Ishikawa (cell line): Measurements from ENCODE around the gene ERVFRD-1.

ENCODE experiments used
- CEBPB ChIP-seq: IDR thresholded peaks from 2 replicates; pipeline ENCODE4 v1.6.1; 2012
- CREB1 ChIP-seq: IDR thresholded peaks from 2 replicates; pipeline ENCODE4 v1.6.1; 2012; ENCODE audit warnings: low read depth
- EGR1 ChIP-seq: IDR thresholded peaks from 2 replicates; pipeline ENCODE4 v1.6.1; 2012
- EP300 ChIP-seq: IDR thresholded peaks from 2 replicates; pipeline ENCODE4 v1.6.1; 2012; ENCODE audit warnings: borderline replicate concordance
- FOXM1 ChIP-seq: IDR thresholded peaks from 2 replicates; pipeline ENCODE4 v1.6.1; 2012; ENCODE audit warnings: low read depth, borderline replicate concordance
- NFIC ChIP-seq: IDR thresholded peaks from 2 replicates; pipeline ENCODE4 v1.6.1; 2012
- RAD21 ChIP-seq: IDR thresholded peaks from 2 replicates; pipeline ENCODE4 v1.6.1; 2012; ENCODE audit warnings: low read depth
- TAF1 ChIP-seq: IDR thresholded peaks from 2 replicates; pipeline ENCODE4 v1.6.1; 2012; ENCODE audit warnings: low read depth, mild to moderate bottlenecking
- TCF12 ChIP-seq: IDR thresholded peaks from 2 replicates; pipeline ENCODE4 v1.6.1; 2012; ENCODE audit warnings: low read depth
- TEAD4 ChIP-seq: IDR thresholded peaks from 2 replicates; pipeline ENCODE4 v1.6.1; 2012
- USF1 ChIP-seq: IDR thresholded peaks from 2 replicates; pipeline ENCODE4 v1.6.1; 2012
- YY1 ChIP-seq: IDR thresholded peaks from 2 replicates; pipeline ENCODE4 v1.6.1; 2012; ENCODE audit warnings: low read depth
- ZBTB7A ChIP-seq: IDR thresholded peaks from 2 replicates; pipeline ENCODE4 v1.6.1; 2012; ENCODE audit warnings: low read depth
- TF ChIP-seq, protein P1 (sequence below): IDR thresholded peaks from 2 replicates; pipeline ENCODE4 v1.6.1; 2012
- TF ChIP-seq, protein P2 (sequence below): IDR thresholded peaks from 2 replicates; pipeline ENCODE4 v1.6.1; 2012; ENCODE audit warnings: low read depth, mild to moderate bottlenecking

The ERVFRD-1 gene

DNA sequence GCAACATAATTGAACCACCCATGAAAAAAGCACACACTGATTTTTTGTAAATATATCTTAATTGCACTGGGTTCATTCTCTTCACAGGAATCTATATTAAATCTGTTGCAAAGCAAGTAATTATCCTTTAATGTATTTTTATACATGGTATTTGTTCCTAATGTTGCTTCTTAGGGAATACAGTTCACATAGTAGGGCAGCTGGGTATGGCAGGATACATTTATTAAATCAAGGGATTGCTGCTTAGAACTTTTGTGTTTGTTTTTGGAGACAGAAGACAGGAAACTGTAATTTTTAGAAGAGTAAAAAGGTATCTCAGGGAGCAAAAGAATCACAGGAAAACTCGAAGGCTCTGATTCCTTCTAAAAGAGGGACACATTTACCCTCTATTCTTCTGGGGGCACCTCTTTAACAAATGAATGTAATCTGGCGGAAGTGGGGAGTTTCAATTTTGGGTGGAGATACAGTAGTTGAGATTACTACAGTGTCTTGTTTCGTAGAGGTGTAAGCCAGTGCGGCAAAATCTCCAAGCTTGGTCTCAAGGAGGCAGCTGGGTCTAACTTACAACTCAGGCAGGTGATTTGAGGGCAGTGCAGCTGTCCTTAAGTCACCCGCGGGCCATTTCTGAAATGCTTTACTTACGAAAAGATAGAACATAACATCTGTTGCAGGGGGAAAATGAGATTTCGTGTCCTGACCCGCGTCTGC lies 18.7 kb downstream of the ERVFRD-1 start:
- TF ChIP-seq TAF1 (no peak), ZBTB7A (no peak), TEAD4 (no peak), RAD21 (no peak), NFIC (no peak), TCF12 (no peak), EP300 (no peak), YY1 (no peak), USF1 (no peak), FOXM1 (no peak), CEBPB (no peak), EGR1 (no peak), CREB1 (no peak)
- TF ChIP-seq, protein P1, sequence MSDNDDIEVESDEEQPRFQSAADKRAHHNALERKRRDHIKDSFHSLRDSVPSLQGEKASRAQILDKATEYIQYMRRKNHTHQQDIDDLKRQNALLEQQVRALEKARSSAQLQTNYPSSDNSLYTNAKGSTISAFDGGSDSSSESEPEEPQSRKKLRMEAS, result no peak
- TF ChIP-seq, protein P2, sequence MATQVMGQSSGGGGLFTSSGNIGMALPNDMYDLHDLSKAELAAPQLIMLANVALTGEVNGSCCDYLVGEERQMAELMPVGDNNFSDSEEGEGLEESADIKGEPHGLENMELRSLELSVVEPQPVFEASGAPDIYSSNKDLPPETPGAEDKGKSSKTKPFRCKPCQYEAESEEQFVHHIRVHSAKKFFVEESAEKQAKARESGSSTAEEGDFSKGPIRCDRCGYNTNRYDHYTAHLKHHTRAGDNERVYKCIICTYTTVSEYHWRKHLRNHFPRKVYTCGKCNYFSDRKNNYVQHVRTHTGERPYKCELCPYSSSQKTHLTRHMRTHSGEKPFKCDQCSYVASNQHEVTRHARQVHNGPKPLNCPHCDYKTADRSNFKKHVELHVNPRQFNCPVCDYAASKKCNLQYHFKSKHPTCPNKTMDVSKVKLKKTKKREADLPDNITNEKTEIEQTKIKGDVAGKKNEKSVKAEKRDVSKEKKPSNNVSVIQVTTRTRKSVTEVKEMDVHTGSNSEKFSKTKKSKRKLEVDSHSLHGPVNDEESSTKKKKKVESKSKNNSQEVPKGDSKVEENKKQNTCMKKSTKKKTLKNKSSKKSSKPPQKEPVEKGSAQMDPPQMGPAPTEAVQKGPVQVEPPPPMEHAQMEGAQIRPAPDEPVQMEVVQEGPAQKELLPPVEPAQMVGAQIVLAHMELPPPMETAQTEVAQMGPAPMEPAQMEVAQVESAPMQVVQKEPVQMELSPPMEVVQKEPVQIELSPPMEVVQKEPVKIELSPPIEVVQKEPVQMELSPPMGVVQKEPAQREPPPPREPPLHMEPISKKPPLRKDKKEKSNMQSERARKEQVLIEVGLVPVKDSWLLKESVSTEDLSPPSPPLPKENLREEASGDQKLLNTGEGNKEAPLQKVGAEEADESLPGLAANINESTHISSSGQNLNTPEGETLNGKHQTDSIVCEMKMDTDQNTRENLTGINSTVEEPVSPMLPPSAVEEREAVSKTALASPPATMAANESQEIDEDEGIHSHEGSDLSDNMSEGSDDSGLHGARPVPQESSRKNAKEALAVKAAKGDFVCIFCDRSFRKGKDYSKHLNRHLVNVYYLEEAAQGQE, result no peak

- TF ChIP-seq TCF12, result no peak
- TF ChIP-seq RAD21, result no peak
- TF ChIP-seq EP300, result no peak
- TF ChIP-seq USF1, result no peak
- no peak for TF ChIP-seq ZBTB7A
- no peak for TF ChIP-seq TEAD4
- TF ChIP-seq, protein P2, result no peak
- no peak for TF ChIP-seq CEBPB
Measured at GRCh38 chr6:11089695-11090094, 21.8 kb downstream of the ERVFRD-1 start.

DNA sequence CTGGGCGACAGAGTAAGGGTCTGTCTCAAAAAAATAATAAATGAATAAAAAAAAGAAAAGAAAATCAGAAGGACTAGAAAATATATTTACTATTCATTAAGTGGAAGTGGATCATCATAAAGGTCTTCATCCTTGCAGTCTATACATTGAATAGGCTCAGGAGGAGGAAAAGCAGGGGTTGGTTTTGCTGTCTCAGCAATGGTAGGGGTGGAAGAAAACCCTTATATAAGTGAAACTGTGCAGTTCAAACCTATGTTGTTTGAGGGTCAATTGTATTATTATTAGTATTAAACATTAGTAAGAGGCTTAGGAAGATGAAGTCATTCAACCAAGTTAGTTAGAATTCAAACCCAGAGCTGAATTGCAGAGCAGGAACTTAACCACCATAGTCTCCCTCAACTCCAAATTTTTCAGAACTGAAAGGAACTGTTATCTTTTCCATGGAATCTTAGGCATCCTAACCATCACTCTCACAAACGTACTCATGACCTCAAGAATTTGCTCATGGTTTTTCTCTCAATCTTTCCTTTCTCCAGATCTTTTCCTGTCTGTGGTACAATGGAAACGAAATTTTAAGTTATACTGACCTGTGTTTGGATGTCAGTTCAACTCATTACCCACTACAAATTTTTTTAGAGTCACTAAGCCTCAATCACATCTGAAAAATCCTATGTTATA lies 25.6 kb downstream of the ERVFRD-1 start:
- TF ChIP-seq RAD21 (no peak), NFIC (no peak), EGR1 (no peak), TEAD4 (no peak), FOXM1 (no peak), TAF1 (no peak), YY1 (no peak), EP300 (no peak), TCF12 (no peak), ZBTB7A (no peak)
- TF ChIP-seq, protein P2, result no peak

GRCh38 chr6:11083956-11084355 lies 27.6 kb downstream of the ERVFRD-1 start:
- no peak for TF ChIP-seq USF1
- no peak for TF ChIP-seq TEAD4
- no peak for TF ChIP-seq TCF12
- no peak for TF ChIP-seq TAF1
- TF ChIP-seq RAD21, result no peak
- TF ChIP-seq YY1, result no peak
- TF ChIP-seq FOXM1, result no peak
- no peak for TF ChIP-seq EGR1
- no peak for TF ChIP-seq NFIC
- TF ChIP-seq, protein P2, result no peak
- TF ChIP-seq ZBTB7A, result no peak
- TF ChIP-seq, protein P1, result no peak
- no peak for TF ChIP-seq CREB1
- no peak for TF ChIP-seq EP300
- TF ChIP-seq CEBPB, result no peak
